HG02610 (cell line): ENCODE data around the gene ATF7IP2.
"Not testable (repeated sequence)": the region's sequence is repeated elsewhere in the genome, so short reads cannot be mapped to it uniquely, and the experiment has no call there.

Source experiments
- ATAC-seq: cut with Tn5 transposase; IDR thresholded peaks from one replicate; pipeline ENCODE4 v1.9.1; 2021; ENCODE audit warnings: mild to moderate bottlenecking, moderate library complexity; ENCODE audit not compliant: unreplicated experiment

Gene ATF7IP2, protein sequence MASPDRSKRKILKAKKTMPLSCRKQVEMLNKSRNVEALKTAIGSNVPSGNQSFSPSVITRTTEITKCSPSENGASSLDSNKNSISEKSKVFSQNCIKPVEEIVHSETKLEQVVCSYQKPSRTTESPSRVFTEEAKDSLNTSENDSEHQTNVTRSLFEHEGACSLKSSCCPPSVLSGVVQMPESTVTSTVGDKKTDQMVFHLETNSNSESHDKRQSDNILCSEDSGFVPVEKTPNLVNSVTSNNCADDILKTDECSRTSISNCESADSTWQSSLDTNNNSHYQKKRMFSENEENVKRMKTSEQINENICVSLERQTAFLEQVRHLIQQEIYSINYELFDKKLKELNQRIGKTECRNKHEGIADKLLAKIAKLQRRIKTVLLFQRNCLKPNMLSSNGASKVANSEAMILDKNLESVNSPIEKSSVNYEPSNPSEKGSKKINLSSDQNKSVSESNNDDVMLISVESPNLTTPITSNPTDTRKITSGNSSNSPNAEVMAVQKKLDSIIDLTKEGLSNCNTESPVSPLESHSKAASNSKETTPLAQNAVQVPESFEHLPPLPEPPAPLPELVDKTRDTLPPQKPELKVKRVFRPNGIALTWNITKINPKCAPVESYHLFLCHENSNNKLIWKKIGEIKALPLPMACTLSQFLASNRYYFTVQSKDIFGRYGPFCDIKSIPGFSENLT

GRCh38 chr16:10385725-10386516, at the start of gene ATF7IP2:
TSS of gene ATF7IP2 (plus strand) at chr16:10386061. CDS start at chr16:10430621, 44,560 bp downstream.
- ATAC-seq = peak; percentile 95

- ATAC-seq = no peak
These were observed 47.4 kb upstream of the ATF7IP2 start for GRCh38 chr16:10338426-10338825.

- no peak for ATAC-seq
These were observed 45.8 kb upstream of the ATF7IP2 start for GRCh38 chr16:10339777-10340732.

GRCh38 chr16:10343124-10343760, 42.6 kb upstream of the ATF7IP2 start:
- ATAC-seq = no peak

DNA sequence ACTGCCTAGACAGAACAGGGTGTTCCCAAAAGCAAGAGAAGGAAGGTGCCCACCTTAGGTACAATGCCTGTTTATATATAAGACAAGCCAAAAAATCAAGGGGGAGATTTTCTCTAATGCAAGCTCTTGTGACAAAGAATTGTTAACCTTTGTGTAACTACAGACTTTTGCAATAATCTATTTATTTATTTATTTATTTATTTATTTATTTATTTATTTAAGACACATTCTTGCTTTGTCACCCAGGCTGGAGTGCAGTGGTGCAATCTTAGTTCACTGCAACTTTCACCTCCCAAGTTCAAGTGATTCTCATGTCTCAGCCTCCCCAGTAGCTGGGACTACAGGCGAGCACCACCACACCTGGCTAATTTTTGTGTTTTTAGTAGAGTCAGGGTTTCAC, 41.2 kb upstream of the ATF7IP2 start:
- ATAC-seq = not testable (repeated sequence)

DNA sequence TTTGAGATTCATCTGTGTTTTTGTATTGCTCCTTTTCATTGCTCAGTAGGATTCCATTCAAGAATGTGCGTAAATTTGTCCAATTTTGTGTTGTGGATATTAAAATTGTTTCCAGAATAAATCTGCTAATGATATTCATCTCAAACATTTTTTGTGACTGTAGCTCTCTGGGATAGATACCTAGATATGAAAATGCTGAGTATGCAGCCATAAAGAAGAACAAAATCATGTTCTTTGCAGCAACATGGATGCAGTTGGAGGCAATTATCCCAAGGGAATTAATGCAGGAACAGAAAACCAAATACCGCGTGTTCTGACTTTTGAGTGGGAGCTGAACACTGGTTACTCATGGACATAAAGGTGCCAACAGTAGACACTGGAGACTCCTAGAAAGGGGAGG, 40.2 kb upstream of the ATF7IP2 start:
- ATAC-seq = no peak

DNA sequence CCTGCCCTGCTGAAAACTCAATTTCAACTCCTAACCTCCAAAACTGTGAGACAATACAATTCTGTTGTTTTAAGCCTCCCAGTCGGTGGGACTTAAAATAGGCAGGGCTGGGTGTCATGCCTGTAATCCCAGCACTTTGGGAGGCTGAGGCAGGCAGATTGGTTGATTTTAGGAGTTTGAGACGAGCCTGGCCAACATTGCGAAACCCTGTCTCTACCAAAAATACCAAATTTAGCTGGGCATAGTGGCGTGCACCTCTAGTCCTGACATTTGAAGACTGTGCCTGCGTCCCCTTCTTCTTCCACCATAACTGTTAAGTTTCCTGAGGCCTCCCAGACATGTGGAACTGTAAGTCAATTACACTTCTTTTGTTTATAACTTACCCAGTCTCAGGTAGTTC, 36.0 kb upstream of the ATF7IP2 start:
- no peak for ATAC-seq

DNA sequence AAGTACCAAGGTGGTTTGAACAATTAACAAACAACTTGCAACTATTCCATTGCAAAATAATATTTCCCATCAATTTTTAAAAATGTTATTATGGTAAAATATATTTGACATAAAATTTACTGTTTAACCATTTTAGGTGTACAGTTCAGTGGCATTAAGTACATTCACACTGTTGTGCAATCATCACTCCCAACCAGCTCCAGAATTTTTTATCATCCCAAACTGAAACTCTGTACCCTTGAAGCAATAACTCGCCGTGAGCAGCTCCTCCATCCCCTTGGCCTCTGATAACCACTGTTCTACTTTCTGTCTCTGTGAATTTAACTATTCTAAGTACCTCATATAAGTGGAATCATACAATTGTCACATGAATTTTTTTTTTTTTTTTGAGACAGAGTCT, 33.6 kb upstream of the ATF7IP2 start:
- no peak for ATAC-seq

DNA sequence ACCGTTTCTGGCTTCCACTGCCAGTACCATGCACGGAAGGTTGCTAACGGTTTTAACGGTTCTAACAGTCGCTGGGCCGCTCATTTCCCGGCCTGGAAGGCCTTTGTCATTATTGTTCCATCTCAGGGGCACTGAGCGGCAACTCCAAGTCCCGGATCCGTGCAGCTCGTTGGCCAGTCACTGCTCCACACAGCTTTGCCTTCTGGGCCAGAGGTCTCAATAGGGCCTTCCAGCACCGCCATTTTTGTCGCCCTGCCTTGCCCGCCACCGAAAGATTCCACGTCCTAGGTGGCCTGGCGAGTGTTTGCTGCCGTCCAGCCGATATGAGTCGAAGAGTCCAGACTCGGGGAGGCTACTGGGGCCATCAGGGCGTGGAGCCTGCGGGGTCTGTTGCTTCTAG, 30.3 kb upstream of the ATF7IP2 start:
- ATAC-seq = no peak

DNA sequence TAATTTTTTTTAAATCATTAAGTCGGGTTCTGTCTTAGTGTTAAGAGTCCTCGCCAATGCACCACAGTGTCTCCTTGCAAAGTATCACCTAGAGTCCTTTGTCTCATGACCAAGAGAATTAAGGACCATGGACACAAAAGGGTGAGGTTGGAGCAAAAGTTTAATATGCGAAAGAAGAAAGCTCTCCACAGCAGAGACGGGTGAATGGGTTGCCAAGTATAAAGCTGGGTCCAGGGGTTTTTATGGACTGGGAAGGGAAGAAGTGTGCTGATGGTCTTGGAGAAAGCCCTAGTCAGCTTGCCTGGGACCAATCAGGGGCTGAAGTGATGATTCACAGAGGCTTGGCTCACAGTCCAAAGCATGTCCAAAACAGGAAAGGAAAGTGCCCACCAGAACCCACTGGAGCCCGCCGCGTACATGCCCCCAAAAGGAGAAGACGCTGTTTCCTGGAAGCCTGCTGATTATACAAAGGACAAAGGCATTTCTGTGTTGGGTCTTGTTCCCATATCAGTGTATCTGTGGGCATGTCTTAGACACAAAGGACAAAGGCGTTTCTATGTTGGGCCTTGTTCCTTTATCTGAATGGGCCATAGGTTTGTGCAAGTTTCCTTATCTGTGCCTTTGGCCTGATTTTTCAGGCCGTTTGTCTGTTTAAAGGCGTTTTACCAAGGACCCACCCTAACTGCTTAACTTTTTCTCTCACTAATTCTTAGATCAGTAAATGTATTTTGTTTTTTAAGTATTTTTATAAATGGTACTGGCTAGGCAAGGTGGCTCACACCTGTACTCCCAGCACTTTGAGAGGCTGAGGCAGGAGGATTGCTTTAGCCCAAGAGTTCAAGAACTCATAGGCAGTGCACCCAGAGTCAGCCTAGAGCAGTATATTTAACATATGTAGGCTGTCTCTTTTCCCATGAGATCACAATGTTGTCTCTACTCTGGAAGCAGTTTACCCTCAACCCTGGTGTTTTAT, 28.7 kb upstream of the ATF7IP2 start:
- ATAC-seq = no peak

- ATAC-seq = not testable (repeated sequence)
These were observed 24.1 kb upstream of the ATF7IP2 start for GRCh38 chr16:10361747-10362076.

GRCh38 chr16:10362077-10362863, 23.6 kb upstream of the ATF7IP2 start:
- ATAC-seq = no peak

GRCh38 chr16:10362864-10363197, 23.0 kb upstream of the ATF7IP2 start:
- not testable (repeated sequence) for ATAC-seq

DNA sequence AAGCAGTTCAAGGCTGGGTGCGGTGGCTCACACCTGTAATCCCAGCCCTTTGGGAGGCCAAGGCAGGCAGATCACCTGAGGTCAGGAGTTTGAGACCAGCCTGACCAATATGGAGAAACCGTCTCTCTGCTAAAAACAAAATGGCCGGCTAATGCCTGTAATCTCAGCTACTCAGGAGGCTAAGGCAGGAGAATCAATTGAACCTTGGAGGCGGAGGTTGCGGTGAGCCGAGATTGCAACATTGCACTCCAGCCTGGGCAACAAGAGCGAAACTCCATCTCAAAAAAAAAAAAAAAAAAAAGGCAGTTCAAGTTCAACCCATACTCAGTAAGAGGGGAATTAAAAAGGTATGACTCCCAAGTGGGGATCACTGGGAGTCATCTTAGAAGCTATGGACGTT, 19.2 kb upstream of the ATF7IP2 start:
- ATAC-seq = not testable (repeated sequence)

- no peak for ATAC-seq
These were observed 18.2 kb upstream of the ATF7IP2 start for GRCh38 chr16:10367616-10368188.

GRCh38 chr16:10368969-10369551, 16.8 kb upstream of the ATF7IP2 start:
- no peak for ATAC-seq

GRCh38 chr16:10370096-10370726, 15.7 kb upstream of the ATF7IP2 start:
- no peak for ATAC-seq
